ENCODE measurements around the gene ABCG8. TPM values are rescaled to one million over a fixed set of nuclear protein-coding genes. Genes with fewer than 3 reads are reported as not detected.

Gene ABCG8
- total RNA-seq, 1 donor from 2014 or later: not detected

DNA sequence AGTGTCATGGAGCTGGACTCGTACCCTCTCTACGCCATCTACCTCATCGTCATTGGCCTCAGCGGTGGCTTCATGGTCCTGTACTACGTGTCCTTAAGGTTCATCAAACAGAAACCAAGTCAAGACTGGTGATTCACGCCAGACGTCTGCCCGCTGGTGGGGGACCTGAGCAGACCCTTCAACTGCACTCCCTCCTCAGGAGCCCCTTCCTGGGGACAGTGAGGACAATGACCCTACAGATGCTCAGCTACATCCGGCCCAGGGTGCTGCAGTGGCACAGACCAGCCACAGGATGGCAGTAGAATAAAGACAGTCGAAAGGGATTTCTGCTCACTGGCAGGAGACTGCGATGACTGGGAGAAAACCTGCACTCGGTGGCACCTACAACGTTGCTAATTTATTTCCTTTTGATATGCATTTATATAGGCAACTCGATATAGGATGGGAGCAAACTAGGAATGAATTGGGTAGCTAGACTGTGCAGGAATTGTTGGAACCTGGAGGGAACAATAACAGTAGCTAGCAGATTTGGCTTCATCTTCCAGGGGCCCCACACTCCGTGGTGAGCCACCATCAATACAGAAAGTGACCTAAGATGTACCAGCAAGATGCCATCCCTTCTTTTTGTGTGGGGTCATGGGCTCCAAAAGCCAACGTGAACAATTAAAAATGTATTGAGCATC lies 39.2 kb downstream of the ABCG8 start:
- TF ChIP-seq, protein P1, sequence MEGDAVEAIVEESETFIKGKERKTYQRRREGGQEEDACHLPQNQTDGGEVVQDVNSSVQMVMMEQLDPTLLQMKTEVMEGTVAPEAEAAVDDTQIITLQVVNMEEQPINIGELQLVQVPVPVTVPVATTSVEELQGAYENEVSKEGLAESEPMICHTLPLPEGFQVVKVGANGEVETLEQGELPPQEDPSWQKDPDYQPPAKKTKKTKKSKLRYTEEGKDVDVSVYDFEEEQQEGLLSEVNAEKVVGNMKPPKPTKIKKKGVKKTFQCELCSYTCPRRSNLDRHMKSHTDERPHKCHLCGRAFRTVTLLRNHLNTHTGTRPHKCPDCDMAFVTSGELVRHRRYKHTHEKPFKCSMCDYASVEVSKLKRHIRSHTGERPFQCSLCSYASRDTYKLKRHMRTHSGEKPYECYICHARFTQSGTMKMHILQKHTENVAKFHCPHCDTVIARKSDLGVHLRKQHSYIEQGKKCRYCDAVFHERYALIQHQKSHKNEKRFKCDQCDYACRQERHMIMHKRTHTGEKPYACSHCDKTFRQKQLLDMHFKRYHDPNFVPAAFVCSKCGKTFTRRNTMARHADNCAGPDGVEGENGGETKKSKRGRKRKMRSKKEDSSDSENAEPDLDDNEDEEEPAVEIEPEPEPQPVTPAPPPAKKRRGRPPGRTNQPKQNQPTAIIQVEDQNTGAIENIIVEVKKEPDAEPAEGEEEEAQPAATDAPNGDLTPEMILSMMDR (IDR thresholded peaks at IDR 0.05): peak; percentile 51 to 91 (median 89)
- intact Hi-C loops (cut with DNase I): loop anchor here (5.0 kb wide), 1 partner anchor 266 kb away; no protein-coding TSS in a partner anchor
- Histone ChIP-seq H3K36me3 (no peaks in the 10 kb centered on the region), H3K27me3 (no peaks in the 10 kb centered on the region), H3K4me1 (no peaks in the 10 kb centered on the region), H3K9me3 (no peaks in the 10 kb centered on the region), H3K4me3 (no peak overlapping the region), H3K27ac (no peak overlapping the region)
- DNase-seq (ENCODE audit: low spot score in 2 of 2): peak in 1 of 2 donors; percentile 72

DNA sequence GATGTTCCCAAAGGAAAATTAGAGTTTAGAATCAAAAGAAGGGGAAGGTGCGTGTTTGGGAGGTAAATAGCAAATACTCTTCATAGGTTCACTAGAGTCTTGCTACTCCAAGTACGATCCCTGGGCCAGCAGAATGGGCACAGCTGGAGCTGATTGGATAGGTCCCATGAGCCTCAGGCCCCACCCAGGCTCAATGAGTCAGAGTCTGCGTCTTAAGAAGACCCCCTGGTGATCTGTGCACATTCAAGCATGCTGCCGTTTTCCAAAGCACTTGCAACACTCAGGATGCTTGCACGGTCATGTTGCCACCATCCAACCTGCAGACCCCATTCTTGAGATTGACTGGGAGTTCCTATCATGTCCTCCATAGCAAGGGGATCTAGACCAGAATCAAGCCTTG lies 40.5 kb downstream of the ABCG8 start:
- intact Hi-C loops (cut with DNase I): loop anchor here (5.0 kb wide), 1 partner anchor 267 kb away; no protein-coding TSS in a partner anchor

DNA sequence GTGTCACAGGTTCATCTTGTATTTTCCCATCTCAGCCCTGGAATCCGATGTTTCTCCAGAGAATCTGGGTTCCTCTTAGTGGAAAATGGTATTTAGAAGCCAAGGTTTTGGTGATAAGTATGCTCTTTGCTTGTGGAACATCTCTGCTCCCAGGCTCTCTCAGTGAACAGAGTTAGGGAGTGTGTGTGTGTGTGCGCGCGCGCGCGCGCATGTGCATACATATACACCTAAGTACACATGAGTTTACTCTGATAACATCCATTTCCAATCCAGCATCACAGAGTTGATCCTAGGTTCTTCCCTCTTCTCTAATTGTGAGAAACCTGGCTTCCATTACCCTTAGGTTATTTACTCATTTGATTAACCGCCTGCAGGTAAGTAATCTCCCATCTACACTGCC lies 41.7 kb downstream of the ABCG8 start:
- intact Hi-C loops (cut with DNase I): no loop called here
- H3K36me3 ChIP-seq: no peaks in the 10 kb centered on the region
- H3K4me3 ChIP-seq: no peak overlapping the region
- H3K27me3 ChIP-seq: no peaks in the 10 kb centered on the region
- no peak overlapping the region for H3K27ac ChIP-seq
- DNase-seq (ENCODE audit: low spot score in 2 of 2): no peak
- TF ChIP-seq, protein P1 (IDR thresholded peaks at IDR 0.05): no peak
- no peaks in the 10 kb centered on the region for H3K4me1 ChIP-seq
- H3K9me3 ChIP-seq: no peaks in the 10 kb centered on the region

More for the DNA sequence above, 40.5 kb downstream of the ABCG8 start:
- no peaks in the 10 kb centered on the region for H3K27me3 ChIP-seq
- H3K36me3 ChIP-seq: no peaks in the 10 kb centered on the region
- no peak overlapping the region for H3K4me3 ChIP-seq
- H3K9me3 ChIP-seq: no peaks in the 10 kb centered on the region
- H3K27ac ChIP-seq: no peak overlapping the region
- DNase-seq (ENCODE audit: low spot score in 2 of 2): no peak
- H3K4me1 ChIP-seq: no peaks in the 10 kb centered on the region
- TF ChIP-seq, protein P1 (IDR thresholded peaks at IDR 0.05): no peak

DNA sequence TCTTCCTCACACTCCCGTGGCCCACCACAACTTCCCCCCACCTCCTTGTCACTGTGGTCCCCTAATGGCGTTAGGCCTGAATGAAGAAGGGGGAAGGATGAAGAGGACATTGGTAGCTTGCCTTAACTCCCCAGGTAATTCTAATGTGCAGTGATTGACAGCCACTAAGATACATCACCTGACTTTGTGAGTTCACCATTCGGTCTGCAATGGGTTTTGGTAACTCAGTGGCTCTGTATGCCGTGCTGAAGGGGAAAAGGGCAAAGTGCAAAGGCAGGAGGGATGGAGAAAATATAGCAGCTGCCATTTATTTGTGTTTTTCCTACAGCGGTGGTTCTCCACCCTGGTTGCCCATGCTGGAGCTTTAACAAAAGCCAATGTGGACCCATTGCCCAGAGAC lies 42.2 kb downstream of the ABCG8 start:
- H3K27me3 ChIP-seq: no peaks in the 10 kb centered on the region
- H3K9me3 ChIP-seq: no peaks in the 10 kb centered on the region
- no peak overlapping the region for H3K4me3 ChIP-seq
- TF ChIP-seq, protein P1 (IDR thresholded peaks at IDR 0.05): no peak
- intact Hi-C loops (cut with DNase I): no loop called here
- no peak for DNase-seq (ENCODE audit: low spot score in 2 of 2)
- H3K4me1 ChIP-seq: no peaks in the 10 kb centered on the region
- H3K36me3 ChIP-seq: no peaks in the 10 kb centered on the region
- no peak overlapping the region for H3K27ac ChIP-seq

DNA sequence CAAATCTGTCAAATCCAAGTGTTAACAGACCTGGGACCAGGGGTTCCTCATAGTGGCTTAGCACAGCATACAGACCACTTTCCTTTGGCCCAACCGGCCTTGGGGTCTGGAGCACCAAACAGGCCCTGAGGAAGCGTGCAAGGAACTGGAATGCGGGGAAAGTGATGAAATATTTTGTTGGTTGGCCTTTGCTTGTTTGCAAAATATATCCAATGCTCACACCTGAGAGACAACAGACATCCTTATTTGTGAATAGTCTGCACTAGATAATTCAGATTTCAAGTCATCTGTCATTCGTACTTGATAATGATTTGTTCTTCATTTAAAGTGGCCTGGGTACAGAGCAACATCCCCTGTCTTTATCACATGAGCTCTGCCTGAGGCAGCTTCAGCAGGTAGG lies 43.5 kb downstream of the ABCG8 start:
- no peaks in the 10 kb centered on the region for H3K4me1 ChIP-seq
- no peaks in the 10 kb centered on the region for H3K27me3 ChIP-seq
- H3K27ac ChIP-seq: no peak overlapping the region
- no peak overlapping the region for H3K4me3 ChIP-seq
- DNase-seq (ENCODE audit: low spot score in 2 of 2): no peak
- TF ChIP-seq, protein P1 (IDR thresholded peaks at IDR 0.05): no peak
- intact Hi-C loops (cut with DNase I): no loop called here
- H3K9me3 ChIP-seq: no peaks in the 10 kb centered on the region
- peaks cover 0 to 3% of the 10 kb centered on the region in 2 donors for H3K36me3 ChIP-seq
